Measurements from ENCODE around the gene KLHL26. TPM values are rescaled to one million over a fixed set of nuclear protein-coding genes. Genes with fewer than 3 reads are reported as not detected.

The KLHL26 gene
- total and polyA plus RNA-seq, 2 of the 4 experiments (the other 2 are of a cell fraction) = 2.2 to 4.7 TPM

DNA sequence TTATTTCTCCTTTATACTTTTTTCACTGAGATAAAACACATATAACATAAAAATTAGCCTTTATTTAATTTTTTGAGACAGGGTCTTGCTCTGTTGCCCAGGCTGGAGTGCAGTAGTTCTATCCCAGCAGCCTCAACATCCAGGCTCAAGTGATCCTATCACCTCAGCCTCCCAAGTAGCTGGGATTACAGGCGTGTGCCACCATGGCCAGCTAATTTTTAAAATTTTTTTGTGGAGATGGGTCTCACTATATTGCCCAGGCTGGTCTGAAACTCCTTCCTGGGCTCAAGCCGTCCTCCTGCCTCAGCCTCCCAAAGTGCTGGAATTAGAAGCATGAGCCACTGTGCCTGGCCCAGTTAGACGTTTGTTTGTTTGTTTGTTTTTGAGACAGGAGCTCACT is 75.1 kb downstream of the KLHL26 start:
- no peak overlapping the region for H3K9ac ChIP-seq (ENCODE audit: low read depth, low read length)
- no peaks in the 10 kb centered on the region for H3K36me3 ChIP-seq (ENCODE audit: control insufficient read depth, insufficient read depth, low read length)
- H3K4me3 ChIP-seq (ENCODE audit: insufficient read depth, low read depth, low read length) = no peak overlapping the region
- CTCF ChIA-PET = no interaction called here
- no peak overlapping the region for H3K27ac ChIP-seq (ENCODE audit: insufficient read depth, low read length)
- no peak overlapping the region for H3K4ac ChIP-seq (ENCODE audit: low read depth, low read length)
- POLR2A ChIA-PET (ENCODE audit: unreplicated experiment) = no interaction called here
- H3K23ac ChIP-seq (ENCODE audit: low read depth, low read length) = no peak overlapping the region
- peaks cover 11% of the 10 kb centered on the region; the same call in 1 of the 2 replicates for H3K4me1 ChIP-seq (ENCODE audit: control insufficient read depth, insufficient read depth, low read length)
- no peak overlapping the region for H2AK5ac ChIP-seq (ENCODE audit: low read depth, low read length)
- H3K27me3 ChIP-seq (ENCODE audit: control insufficient read depth, insufficient read depth, low read length) = no peaks in the 10 kb centered on the region
- no peak overlapping the region for H3K56ac ChIP-seq (ENCODE audit: extremely low read depth, insufficient read depth, low read length)
- TF ChIP-seq SMC3 (IDR thresholded peaks at IDR 0.05; ENCODE audit: low read depth, low read length) (no peak), FOS (IDR thresholded peaks at IDR 0.05; ENCODE audit: low read depth, low read length) (no peak), MAFK (IDR thresholded peaks at IDR 0.05; ENCODE audit: low read depth, low read length) (no peak), MAZ (IDR thresholded peaks at IDR 0.05; ENCODE audit: borderline replicate concordance, low read depth, low read length) (no peak), CHD1 (IDR thresholded peaks at IDR 0.05; ENCODE audit: low read depth, low read length) (no peak), POLR2A (IDR thresholded peaks at IDR 0.05; ENCODE audit: low read depth, low read length) (no peak), NFE2L2 (IDR thresholded peaks at IDR 0.05; ENCODE audit: low read depth, low read length) (no peak)
- TF ChIP-seq, protein P1, sequence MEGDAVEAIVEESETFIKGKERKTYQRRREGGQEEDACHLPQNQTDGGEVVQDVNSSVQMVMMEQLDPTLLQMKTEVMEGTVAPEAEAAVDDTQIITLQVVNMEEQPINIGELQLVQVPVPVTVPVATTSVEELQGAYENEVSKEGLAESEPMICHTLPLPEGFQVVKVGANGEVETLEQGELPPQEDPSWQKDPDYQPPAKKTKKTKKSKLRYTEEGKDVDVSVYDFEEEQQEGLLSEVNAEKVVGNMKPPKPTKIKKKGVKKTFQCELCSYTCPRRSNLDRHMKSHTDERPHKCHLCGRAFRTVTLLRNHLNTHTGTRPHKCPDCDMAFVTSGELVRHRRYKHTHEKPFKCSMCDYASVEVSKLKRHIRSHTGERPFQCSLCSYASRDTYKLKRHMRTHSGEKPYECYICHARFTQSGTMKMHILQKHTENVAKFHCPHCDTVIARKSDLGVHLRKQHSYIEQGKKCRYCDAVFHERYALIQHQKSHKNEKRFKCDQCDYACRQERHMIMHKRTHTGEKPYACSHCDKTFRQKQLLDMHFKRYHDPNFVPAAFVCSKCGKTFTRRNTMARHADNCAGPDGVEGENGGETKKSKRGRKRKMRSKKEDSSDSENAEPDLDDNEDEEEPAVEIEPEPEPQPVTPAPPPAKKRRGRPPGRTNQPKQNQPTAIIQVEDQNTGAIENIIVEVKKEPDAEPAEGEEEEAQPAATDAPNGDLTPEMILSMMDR (conservative IDR thresholded peaks at IDR 0.05; ENCODE audit: low read depth, low read length) = no peak
- TF ChIP-seq, protein P2, sequence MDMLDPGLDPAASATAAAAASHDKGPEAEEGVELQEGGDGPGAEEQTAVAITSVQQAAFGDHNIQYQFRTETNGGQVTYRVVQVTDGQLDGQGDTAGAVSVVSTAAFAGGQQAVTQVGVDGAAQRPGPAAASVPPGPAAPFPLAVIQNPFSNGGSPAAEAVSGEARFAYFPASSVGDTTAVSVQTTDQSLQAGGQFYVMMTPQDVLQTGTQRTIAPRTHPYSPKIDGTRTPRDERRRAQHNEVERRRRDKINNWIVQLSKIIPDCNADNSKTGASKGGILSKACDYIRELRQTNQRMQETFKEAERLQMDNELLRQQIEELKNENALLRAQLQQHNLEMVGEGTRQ (IDR thresholded peaks at IDR 0.05; ENCODE audit: low read depth, low read length) = no peak
- H2BK20ac ChIP-seq (ENCODE audit: low read depth, low read length) = no peak overlapping the region
- H3K18ac ChIP-seq (ENCODE audit: low read depth, low read length) = no peak overlapping the region
- H3K9me3 ChIP-seq (ENCODE audit: control insufficient read depth, insufficient read depth, low read length) = no peaks in the 10 kb centered on the region
- in situ Hi-C loops (cut with MboI; ENCODE audit: low sequenced_read_pairs) (no loop called here), dilution Hi-C loops (cut with HindIII; ENCODE audit: low sequenced_read_pairs, unreplicated experiment) (no loop called here), intact Hi-C loops (cut with micrococcal nuclease) (no loop called here)
- H3K4me2 ChIP-seq (ENCODE audit: low read depth, low read length) = no peak overlapping the region
- BruUV-seq (replicated peaks) = no TSS peak
- peaks cover 7% of the 10 kb centered on the region; the same call in 1 of the 2 replicates for H3K9me1 ChIP-seq (ENCODE audit: insufficient read depth, low read length)
- no peak overlapping the region for H4K8ac ChIP-seq (ENCODE audit: low read depth in 2 of 2, low read length in 2 of 2)
- no peak overlapping the region for H4K91ac ChIP-seq (ENCODE audit: insufficient read depth, low read depth, low read length)
- no peak overlapping the region for H4K5ac ChIP-seq (ENCODE audit: low read depth, low read length)
- no peak overlapping the region for H2BK15ac ChIP-seq (ENCODE audit: low read depth, low read length)
- DNase-seq = no peak
- H2AFZ ChIP-seq (replicated peaks; ENCODE audit: low read length, poor library complexity) = no peak overlapping the region
- H3K79me1 ChIP-seq (ENCODE audit: low read depth in 1 of 2, low read length in 2 of 2) = peaks cover 11 to 18% of the 10 kb centered on the region in 2 experiments
- H2AK9ac ChIP-seq (replicated peaks; ENCODE audit: low read depth, low read length, poor library complexity) = no peak overlapping the region
- ATAC-seq (ENCODE audit: low read depth) = no peak
- H2BK5ac ChIP-seq (ENCODE audit: low read depth, low read length, poor library complexity, severe bottlenecking) = no peak overlapping the region
- H2BK120ac ChIP-seq (ENCODE audit: low read depth, low read length) = no peak overlapping the region
- H3K14ac ChIP-seq (replicated peaks; ENCODE audit: low read depth, low read length) = no peak overlapping the region
- H4K20me1 ChIP-seq (ENCODE audit: insufficient read depth, low read length) = peaks cover 41% of the 10 kb centered on the region
- WGBS, 2 experiments (ENCODE audit: extremely low coverage in 2 of 2, insufficient read length in 1 of 2) = no CpG with 5 or more reads among the region's 3 CpGs

All from IMR-90 (cell line).